Keratinocyte (primary cell): ENCODE results near the gene DTNB.

Experiments
- CTCF ChIP-seq, 3 experiments: IDR thresholded peaks in 1 of 3; conservative IDR thresholded peaks in 1 of 3; optimal IDR thresholded peaks in 1 of 3; 2 replicates in 2 of 3; 3 replicates in 1 of 3; pipeline versions ENCODE3 to v1.5.1; 2011; ENCODE audit warnings: low read length in 3 of 3, mild to moderate bottlenecking in 3 of 3, moderate library complexity in 2 of 3, control low read depth in 1 of 3, inconsistent platforms in 1 of 3; ENCODE audit not compliant: insufficient read depth in 2 of 3; ENCODE audit errors: extremely low read depth in 1 of 3
- EZH2 ChIP-seq: IDR thresholded peaks from one replicate; pipeline ENCODE4 v1.6.1; 2012; ENCODE audit warnings: inconsistent platforms, mild to moderate bottlenecking, low read length, moderate library complexity

GRCh38 chr2:25379535-25379934 is 293.8 kb downstream of the DTNB start:
- TF ChIP-seq CTCF (optimal IDR thresholded peaks at IDR 0.05 in 1 of 3, IDR thresholded peaks at IDR 0.05 in 1 of 3, conservative IDR thresholded peaks at IDR 0.05 in 1 of 3; ENCODE audit: extremely low read depth in 1 of 3, insufficient read depth in 2 of 3, low read length in 3 of 3), result no peak
- no peak for TF ChIP-seq EZH2
